HUES64 (cell line): ENCODE data around the gene TMTC1.

Source experiments
- H3K27ac ChIP-seq: 2 replicates; pipeline ENCODE4 v1.7.0; 2013; ENCODE audit warnings: low read depth, low read length, inconsistent platforms
- H3K27me3 ChIP-seq: 2 replicates; pipeline ENCODE4 v1.6.1; 2013; ENCODE audit warnings: mild to moderate bottlenecking, low read length; ENCODE audit not compliant: insufficient read depth
- H3K36me3 ChIP-seq: 2 replicates; pipeline ENCODE4 v1.6.1; 2013; ENCODE audit warnings: mild to moderate bottlenecking, low read length; ENCODE audit not compliant: insufficient read depth
- H3K4me1 ChIP-seq: 2 replicates; pipeline ENCODE4 v1.6.1; 2013; ENCODE audit warnings: mild to moderate bottlenecking, low read length, moderate library complexity; ENCODE audit not compliant: insufficient read depth
- H3K4me3 ChIP-seq: 2 replicates; pipeline ENCODE4 v1.5.1; 2013; ENCODE audit warnings: mild to moderate bottlenecking, low read length, moderate library complexity
- H3K9ac ChIP-seq: 2 replicates; pipeline ENCODE4 v1.6.1; 2013; ENCODE audit warnings: mild to moderate bottlenecking, low read depth, low read length
- H3K9me3 ChIP-seq: 2 replicates; pipeline ENCODE4 v1.6.1; 2013; ENCODE audit warnings: low read depth, low read length; ENCODE audit not compliant: insufficient read depth
- WGBS: fragments of 150-250, 120-280 bp; methylation state at CpG from one replicate; pipeline ENCODE4 v1.1.7; 2013; ENCODE audit warnings: missing lambda C conversion rate; 5-methylcytosine and 5-hydroxymethylcytosine counted together

Gene TMTC1

DNA sequence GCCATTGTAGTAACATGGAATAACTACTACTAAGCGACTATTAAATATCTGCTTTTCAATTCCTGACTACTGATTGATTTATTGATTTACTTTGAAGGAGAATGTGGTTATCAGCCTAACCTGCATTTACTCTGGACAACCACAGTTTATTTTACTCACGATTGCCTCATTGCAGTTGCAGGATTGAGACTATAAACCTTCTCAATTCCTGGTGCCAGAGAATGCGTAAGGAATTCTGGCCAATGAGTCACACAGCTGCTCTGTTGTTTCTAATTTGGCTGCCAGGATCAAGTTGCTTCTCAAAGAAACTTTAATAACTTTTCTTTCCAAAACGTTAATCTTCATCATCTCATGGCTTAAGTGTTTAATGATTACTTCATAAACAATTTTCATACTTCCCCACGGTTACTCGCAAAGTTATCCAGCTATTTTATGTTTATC is 13.1 kb upstream of the TMTC1 start:
- H3K4me1 ChIP-seq = peaks cover 41% of the 10 kb centered on the region
- peak overlapping the region; percentile 66; the same call in 1 of the 2 replicates for H3K27ac ChIP-seq
- no peaks in the 10 kb centered on the region for H3K36me3 ChIP-seq
- H3K4me3 ChIP-seq = no peak overlapping the region; the same call in 1 of the 2 replicates
- H3K27me3 ChIP-seq = no peaks in the 10 kb centered on the region
- 58% methylated on average over 5 of the region's 6 CpGs for WGBS
- no peak overlapping the region; the same call in 1 of the 2 replicates for H3K9ac ChIP-seq
- peaks cover 24% of the 10 kb centered on the region for H3K9me3 ChIP-seq

DNA sequence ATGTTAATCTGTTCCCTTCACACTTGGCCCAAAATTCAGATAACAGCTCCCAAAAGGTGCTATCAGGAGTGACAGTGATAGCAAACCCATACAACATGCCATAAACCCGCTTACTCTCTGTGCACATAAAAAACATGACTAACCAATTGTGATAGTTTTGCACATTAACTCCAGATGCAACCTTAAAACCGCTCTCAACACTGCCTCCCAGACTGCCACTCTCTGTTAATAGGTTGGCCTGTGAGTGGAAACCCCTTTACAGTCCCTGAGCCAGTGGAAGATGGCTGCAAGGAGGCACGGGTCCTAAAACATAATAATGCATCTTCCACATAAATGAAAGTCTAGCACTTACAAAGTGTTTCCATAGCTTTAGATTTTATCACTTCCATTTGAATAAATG is 12.0 kb upstream of the TMTC1 start:
- 72% methylated on average over 3 of the region's 3 CpGs for WGBS

DNA sequence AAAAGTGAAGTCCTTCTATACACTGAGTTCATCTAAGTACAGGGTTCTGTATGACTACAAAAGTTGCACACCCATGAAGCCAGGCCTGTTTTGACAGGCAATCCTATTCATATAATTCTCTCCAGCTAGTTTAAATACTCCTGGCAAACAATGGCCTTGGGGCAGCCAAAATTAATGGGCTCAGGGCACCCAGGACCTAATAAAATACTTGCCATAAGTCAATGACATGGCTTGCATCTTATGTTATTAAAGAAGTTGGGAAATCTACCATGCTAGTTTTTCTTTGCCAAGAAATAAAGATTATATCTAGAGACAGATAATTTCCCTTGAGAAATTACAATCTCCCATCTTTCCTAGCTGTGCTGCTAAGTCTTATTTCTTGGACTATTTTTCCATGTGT is 11.1 kb upstream of the TMTC1 start:
- Histone ChIP-seq H3K4me3 (no peak overlapping the region), H3K9ac (no peak overlapping the region), H3K4me1 (peaks cover 41% of the 10 kb centered on the region), H3K9me3 (peaks cover 27% of the 10 kb centered on the region), H3K27me3 (no peaks in the 10 kb centered on the region), H3K36me3 (no peaks in the 10 kb centered on the region), H3K27ac (no peak overlapping the region)

More for the DNA sequence above, 12.0 kb upstream of the TMTC1 start:
- no peak overlapping the region for H3K4me3 ChIP-seq
- H3K36me3 ChIP-seq = no peaks in the 10 kb centered on the region
- H3K27ac ChIP-seq = no peak overlapping the region
- peaks cover 27% of the 10 kb centered on the region for H3K9me3 ChIP-seq
- no peak overlapping the region for H3K9ac ChIP-seq
- peaks cover 41% of the 10 kb centered on the region for H3K4me1 ChIP-seq
- no peaks in the 10 kb centered on the region for H3K27me3 ChIP-seq

DNA sequence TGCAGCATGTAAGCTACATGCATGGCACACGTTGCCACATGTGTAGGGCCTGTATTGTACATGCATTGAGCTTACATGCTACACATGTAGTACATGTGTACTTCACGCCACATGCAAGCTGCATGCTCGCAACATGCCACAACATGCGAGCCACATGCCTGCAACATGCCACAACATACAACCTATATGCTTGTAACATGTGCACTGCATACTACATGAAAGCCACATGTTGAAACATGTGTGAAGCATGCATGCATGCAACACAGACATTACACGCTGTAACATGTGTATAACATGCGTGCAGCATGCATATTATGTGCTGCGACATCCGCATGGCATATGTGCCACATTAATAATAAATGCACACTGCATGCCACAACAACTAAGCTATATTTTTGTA is 9.1 kb upstream of the TMTC1 start:
- no peak overlapping the region for H3K9ac ChIP-seq
- no peaks in the 10 kb centered on the region for H3K36me3 ChIP-seq
- H3K4me3 ChIP-seq = no peak overlapping the region
- no peak overlapping the region for H3K27ac ChIP-seq
- peaks cover 34% of the 10 kb centered on the region for H3K4me1 ChIP-seq
- H3K9me3 ChIP-seq = peaks cover 27% of the 10 kb centered on the region
- H3K27me3 ChIP-seq = no peaks in the 10 kb centered on the region
- WGBS = 92% methylated on average over 8 of the region's 8 CpGs

DNA sequence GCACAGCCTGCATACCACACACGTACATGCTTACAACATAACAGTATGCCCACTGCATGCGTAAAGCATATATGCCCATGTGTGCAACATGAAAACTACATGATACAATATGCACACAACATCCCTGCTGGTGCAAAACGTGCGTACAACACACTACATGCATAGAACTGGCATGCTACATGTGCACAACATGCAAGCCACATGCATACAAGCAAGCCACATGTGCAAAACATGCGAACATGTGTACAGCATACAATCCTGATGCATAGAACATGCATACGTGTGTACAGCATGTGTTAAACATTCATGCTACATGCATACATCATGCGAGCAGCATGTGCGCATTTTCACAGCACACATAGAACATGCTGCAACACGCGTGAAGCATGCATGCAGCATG is 8.4 kb upstream of the TMTC1 start:
- 96% methylated on average over 10 of the region's 10 CpGs for WGBS
- Histone ChIP-seq H3K9me3 (peaks cover 27% of the 10 kb centered on the region), H3K4me1 (peaks cover 27% of the 10 kb centered on the region), H3K36me3 (no peaks in the 10 kb centered on the region), H3K9ac (no peak overlapping the region), H3K27me3 (no peaks in the 10 kb centered on the region), H3K27ac (no peak overlapping the region), H3K4me3 (no peak overlapping the region)

DNA sequence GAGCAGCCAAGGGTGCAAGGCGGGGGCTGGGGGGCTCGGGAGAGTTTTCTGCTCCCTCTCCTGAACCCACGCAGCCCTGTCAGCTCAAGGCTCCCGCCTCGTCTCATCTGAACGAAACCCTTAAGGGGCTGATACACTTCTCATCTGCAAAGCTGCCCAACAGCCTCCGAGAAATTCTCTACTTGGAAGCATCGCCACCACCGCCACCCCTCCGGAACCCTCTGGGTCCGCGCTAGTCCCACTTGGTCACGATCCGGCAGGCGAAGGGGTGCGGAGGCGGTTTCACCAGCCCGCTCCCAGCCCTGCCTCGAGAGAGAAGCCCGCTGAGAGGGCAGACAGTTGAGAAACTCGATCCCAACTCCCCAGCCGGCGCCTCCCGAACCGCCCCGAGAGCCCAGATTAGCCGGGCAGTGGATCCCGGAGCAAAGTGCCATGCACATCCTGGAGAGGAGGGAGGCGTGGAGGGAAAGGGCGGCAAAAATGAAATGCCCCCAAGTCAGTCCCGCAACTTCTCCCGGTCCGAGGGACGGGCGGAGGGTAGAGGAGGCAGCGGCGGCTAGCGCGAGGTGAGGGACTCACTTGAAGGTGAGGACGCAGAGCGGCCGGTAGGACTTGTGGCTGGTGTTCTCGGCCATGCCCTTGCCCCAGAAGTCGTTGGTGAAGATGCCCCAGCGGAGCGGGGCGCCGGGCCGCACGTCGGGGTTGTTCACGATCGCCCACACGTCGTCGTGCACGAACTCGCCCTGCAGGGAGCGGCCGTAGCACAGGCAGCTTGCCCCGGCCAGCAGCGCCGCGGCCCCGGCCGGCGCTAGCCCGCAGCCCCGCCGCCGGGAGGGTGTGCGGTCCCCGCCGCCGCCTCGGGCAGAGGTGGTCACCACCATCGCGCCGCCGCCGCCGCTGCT is 620 bp downstream of the TMTC1 start:
- H3K27ac ChIP-seq = no peak overlapping the region
- peak overlapping the region; percentile 66 for H3K9ac ChIP-seq
- peaks cover 4% of the 10 kb centered on the region; the same call in 1 of the 2 replicates for H3K36me3 ChIP-seq
- H3K4me3 ChIP-seq = peak overlapping the region; percentile 87
- peaks cover 10% of the 10 kb centered on the region for H3K9me3 ChIP-seq
- H3K27me3 ChIP-seq = peaks cover 41% of the 10 kb centered on the region
- WGBS = under 1% methylated on average over 82 of the region's 82 CpGs
- H3K4me1 ChIP-seq = peaks cover 15% of the 10 kb centered on the region

DNA sequence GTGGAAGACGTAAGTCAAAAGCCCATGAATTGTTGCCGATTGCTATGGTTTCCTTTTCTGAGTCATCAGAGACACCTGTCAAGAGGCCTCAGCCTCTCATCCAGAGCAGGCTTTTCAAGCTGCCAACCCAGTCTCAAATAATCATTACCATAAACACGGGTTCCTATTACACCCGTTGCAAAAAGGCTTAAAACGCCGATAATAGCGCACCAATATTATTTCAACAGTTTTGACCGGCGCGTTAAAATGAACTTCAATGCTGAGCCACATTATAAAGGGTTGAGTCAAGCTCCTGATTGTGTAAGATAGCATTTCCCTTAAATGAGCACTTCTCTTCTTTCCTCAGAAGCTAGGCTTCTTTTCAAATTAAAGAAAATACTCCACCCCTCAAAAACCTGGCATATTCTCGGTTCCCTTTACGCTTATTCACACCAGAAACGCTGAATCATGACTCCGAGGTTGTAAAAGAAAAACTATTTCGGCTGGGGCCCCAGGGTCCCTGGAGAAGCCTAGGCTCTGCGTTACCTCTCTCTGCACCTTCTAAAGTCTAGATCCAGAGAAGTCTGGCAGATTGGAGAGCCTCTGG is 1.4 kb downstream of the TMTC1 start:
- H3K4me3 ChIP-seq = peak overlapping the region; percentile 87
- peaks cover 10% of the 10 kb centered on the region for H3K9me3 ChIP-seq
- no peak overlapping the region for H3K27ac ChIP-seq
- H3K36me3 ChIP-seq = peaks cover 4% of the 10 kb centered on the region; the same call in 1 of the 2 replicates
- H3K27me3 ChIP-seq = peaks cover 41% of the 10 kb centered on the region
- peak overlapping the region; percentile 66; the same call in 1 of the 2 replicates for H3K9ac ChIP-seq
- 6% methylated on average over 16 of the region's 16 CpGs for WGBS
- peaks cover 15% of the 10 kb centered on the region for H3K4me1 ChIP-seq

DNA sequence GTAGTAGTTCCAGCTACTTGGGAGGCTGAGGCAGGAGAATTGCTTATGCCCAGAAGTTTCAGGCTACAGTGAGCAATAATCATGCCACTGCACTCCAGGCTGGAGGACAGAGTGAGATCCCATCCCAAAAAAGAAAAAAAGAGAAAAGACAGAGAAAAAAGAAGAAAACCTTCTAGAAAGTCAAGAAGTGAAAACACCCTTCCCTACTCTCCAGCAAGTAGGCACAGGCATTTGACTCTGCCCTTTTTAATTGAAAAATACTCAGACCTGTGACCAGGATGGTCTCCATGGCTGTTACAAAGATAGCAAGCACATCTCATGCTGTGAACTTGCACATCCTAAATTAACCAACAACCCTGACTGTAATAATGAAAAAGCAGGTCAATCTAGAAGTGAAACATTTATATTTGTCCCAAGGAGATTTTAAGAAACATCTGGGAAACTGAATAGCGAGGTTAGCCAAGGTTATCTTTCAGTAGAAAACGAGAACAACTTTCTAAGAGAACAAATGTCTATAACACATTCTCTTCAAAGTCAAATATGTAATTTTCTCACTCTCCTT is 2.0 kb downstream of the TMTC1 start:
- WGBS = 81% methylated on average over 2 of the region's 2 CpGs
- no peak overlapping the region for H3K9ac ChIP-seq

DNA sequence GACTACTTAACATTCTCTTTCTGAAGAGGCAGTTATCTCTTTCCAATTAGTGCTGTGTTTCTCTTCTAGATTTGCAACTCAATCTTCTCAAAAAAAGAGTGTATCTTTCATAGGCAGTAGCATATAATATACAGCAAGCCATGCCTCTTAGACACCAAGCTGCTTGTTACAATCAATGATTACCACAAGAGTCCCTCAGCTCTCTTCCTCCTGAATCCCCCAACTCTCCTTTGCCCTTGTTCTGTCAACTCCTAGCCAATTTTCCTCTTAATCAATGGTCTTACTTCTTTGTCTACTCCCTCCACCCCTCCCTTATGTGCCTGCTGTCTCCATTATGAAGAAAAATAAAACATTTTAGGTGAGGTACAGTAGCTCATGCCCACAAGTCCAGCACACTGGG is 2.6 kb downstream of the TMTC1 start:
- peaks cover 41% of the 10 kb centered on the region for H3K27me3 ChIP-seq
- H3K27ac ChIP-seq = no peak overlapping the region
- peaks cover 12% of the 10 kb centered on the region for H3K9me3 ChIP-seq
- H3K4me3 ChIP-seq = no peak overlapping the region
- peaks cover 15% of the 10 kb centered on the region for H3K4me1 ChIP-seq
- no peak overlapping the region for H3K9ac ChIP-seq
- H3K36me3 ChIP-seq = peaks cover 5% of the 10 kb centered on the region; the same call in 1 of the 2 replicates

More for the DNA sequence above, 2.0 kb downstream of the TMTC1 start:
- Histone ChIP-seq H3K4me1 (peaks cover 15% of the 10 kb centered on the region), H3K27ac (no peak overlapping the region), H3K36me3 (peaks cover 4% of the 10 kb centered on the region; the same call in 1 of the 2 replicates), H3K9me3 (peaks cover 10% of the 10 kb centered on the region), H3K27me3 (peaks cover 41% of the 10 kb centered on the region), H3K4me3 (peak overlapping the region; percentile 87)

DNA sequence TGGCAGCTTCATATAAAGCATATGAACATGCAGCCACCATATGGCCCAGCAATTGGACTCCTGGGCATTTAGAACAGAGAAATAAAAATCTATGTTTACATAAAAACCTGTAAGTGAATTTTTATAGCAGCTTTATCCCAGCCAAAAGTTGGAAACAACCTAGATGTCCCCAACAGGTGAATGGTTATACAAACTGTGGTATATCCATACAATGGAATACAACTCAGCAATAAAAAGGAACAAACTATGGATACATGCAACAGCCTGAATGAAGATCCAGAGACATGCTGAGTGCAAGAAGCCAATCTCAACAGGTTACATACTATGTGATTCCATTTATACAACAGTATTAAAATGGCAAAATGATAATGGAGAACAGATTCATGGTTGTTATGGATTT is 3.7 kb downstream of the TMTC1 start:
- H3K4me3 ChIP-seq = no peak overlapping the region
- no peak overlapping the region for H3K27ac ChIP-seq
- peaks cover 33% of the 10 kb centered on the region for H3K27me3 ChIP-seq
- peaks cover 13% of the 10 kb centered on the region for H3K4me1 ChIP-seq
- H3K9ac ChIP-seq = no peak overlapping the region
- H3K36me3 ChIP-seq = peaks cover 9% of the 10 kb centered on the region; the same call in 1 of the 2 replicates
- H3K9me3 ChIP-seq = peaks cover 23% of the 10 kb centered on the region

DNA sequence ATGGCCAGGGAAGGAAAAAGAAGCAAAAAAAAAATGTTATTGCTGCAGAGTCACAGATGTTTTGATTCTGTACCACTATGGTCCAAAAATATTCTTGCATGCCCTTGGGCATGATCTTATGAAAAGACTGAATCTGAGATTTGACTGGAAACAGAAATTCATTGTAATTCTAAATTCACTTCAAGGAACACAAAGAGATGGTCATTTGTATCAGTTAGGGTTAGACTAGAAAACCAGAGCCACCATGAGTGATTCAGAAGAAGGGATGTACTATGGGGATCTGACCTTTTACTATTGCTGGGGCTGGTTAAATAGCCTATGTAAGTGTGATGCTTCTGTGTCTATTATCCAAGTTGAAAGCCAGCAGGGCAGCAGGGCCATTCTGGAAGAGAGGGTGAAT is 5.2 kb downstream of the TMTC1 start:
- Histone ChIP-seq H3K36me3 (peaks cover 11% of the 10 kb centered on the region; the same call in 1 of the 2 replicates), H3K4me1 (peaks cover 10% of the 10 kb centered on the region), H3K9ac (no peak overlapping the region), H3K27me3 (peaks cover 27% of the 10 kb centered on the region), H3K27ac (no peak overlapping the region), H3K4me3 (no peak overlapping the region), H3K9me3 (peaks cover 30% of the 10 kb centered on the region)
